K562 (cell line): ENCODE results near the gene OR5AU1. TPM values are rescaled to one million over a fixed set of nuclear protein-coding genes. Genes with fewer than 3 reads are reported as not detected.

Experiments
- ATAC-seq: fragments of 200-7000 bp; cut with Tn5 transposase; 3 replicates; pipeline ENCODE4 v1.9.1; 2020; ENCODE audit warnings: moderate library complexity
- BruUV-seq: library from RNA; stranded (reverse); fragments of 400-500 nt; replicated peaks from 2 replicates; lab custom pipeline; 2021; lab: Mats Ljungman, UMichigan
- CTCF ChIA-PET: fragments of 300-600 bp; formaldehyde crosslinking; extraction: SDS; loops from one replicate; lab custom pipeline; 2021; ENCODE audit warnings: low intra/inter-chr PET ratio; lab: Yijun Ruan, JAX
- POLR2A ChIA-PET: fragments of 300-600, 350-650 bp; sonication (Branson Sonifier 250); formaldehyde crosslinking; extraction: SDS; loops from one replicate; lab custom pipeline; 2021; ENCODE audit warnings: antibody characterized with exemption, inconsistent platforms; lab: Yijun Ruan, JAX
- DNase-seq, 4 experiments: peaks; one replicate each; pipeline versions ENCODE4 v3.0.0 to v3.0.0-alpha.2; 2011 to 2018; ENCODE audit warnings: low spot score in 3 of 4, mixed read lengths in 3 of 4; ENCODE audit errors: extremely low read depth in 1 of 4
- FAIRE-seq: peaks from 2 replicates; lab custom pipeline; 2011; peaks lifted over from hg19 to GRCh38; lab: Jason Lieb, UNC
- H2AFZ ChIP-seq: 2 replicates; pipeline ENCODE4 v1.6.0; 2011; ENCODE audit warnings: low read depth, low read length, control low read depth, inconsistent platforms
- H3K27ac ChIP-seq: fragments of 200-600 bp; 3 replicates; pipeline ENCODE4 v1.8.0; 2011; ENCODE audit warnings: low read depth, mild to moderate bottlenecking, control low read depth, inconsistent platforms, low read length, moderate library complexity, mixed read lengths; ENCODE audit errors: extremely low read depth
- H3K27me3 ChIP-seq, 2 experiments: fragments of 300-600 bp in 1 of 2; 2 replicates in 1 of 2; 3 replicates in 1 of 2; pipeline versions ENCODE4 v1.6.0 to v1.8.0; 2011; ENCODE audit warnings: inconsistent platforms in 2 of 2, low read length in 2 of 2, mild to moderate bottlenecking in 1 of 2, mixed read lengths in 1 of 2, moderate library complexity in 1 of 2; ENCODE audit not compliant: control insufficient read depth in 2 of 2, insufficient read depth in 2 of 2
- H3K36me3 ChIP-seq: fragments of 300-600 bp; 3 replicates; pipeline ENCODE4 v1.8.0; 2011; ENCODE audit warnings: mild to moderate bottlenecking, low read length, inconsistent platforms; ENCODE audit not compliant: control insufficient read depth, insufficient read depth
- H3K4me1 ChIP-seq, 2 experiments: fragments of 200-600 bp in 1 of 2; replicated peaks in 1 of 2; 2 replicates in 1 of 2; 3 replicates in 1 of 2; pipeline versions ENCODE4 v1.5.1 to v1.8.0; 2011; ENCODE audit warnings: inconsistent platforms in 2 of 2, low read length in 2 of 2, mild to moderate bottlenecking in 1 of 2, mixed read lengths in 1 of 2, moderate library complexity in 1 of 2; ENCODE audit not compliant: control insufficient read depth in 2 of 2, insufficient read depth in 2 of 2
- H3K4me2 ChIP-seq: 2 replicates; pipeline ENCODE4 v1.6.1; 2011; ENCODE audit warnings: low read length, control low read depth, inconsistent platforms, mixed read lengths; ENCODE audit not compliant: insufficient read depth
- H3K4me3 ChIP-seq: fragments of 200-600 bp; sonication (generic), shearing (Covaris generic); 2 replicates; pipeline ENCODE4 v1.5.1; 2016; ENCODE audit warnings: control low read depth, inconsistent platforms
- H3K79me2 ChIP-seq: fragments of 200-600 bp; 3 replicates; pipeline ENCODE4 v1.8.0; 2011; ENCODE audit warnings: low read length, inconsistent platforms; ENCODE audit not compliant: control insufficient read depth, insufficient read depth
- H3K9ac ChIP-seq, 2 experiments: 2 replicates each; pipeline versions ENCODE4 v1.6.0 to v1.6.1; 2011; ENCODE audit warnings: low read depth in 2 of 2, low read length in 2 of 2, control low read depth in 1 of 2, inconsistent platforms in 1 of 2, mild to moderate bottlenecking in 1 of 2, mixed read lengths in 1 of 2; ENCODE audit not compliant: insufficient read depth in 1 of 2
- H3K9me1 ChIP-seq: one replicate; pipeline ENCODE4 v1.6.0; 2011; ENCODE audit warnings: inconsistent platforms, mild to moderate bottlenecking, low read length, moderate library complexity; ENCODE audit not compliant: control insufficient read depth, insufficient read depth
- H3K9me3 ChIP-seq: replicated peaks from 2 replicates; pipeline ENCODE4 v1.5.1; 2011; ENCODE audit warnings: low read depth, low read length, inconsistent platforms; ENCODE audit not compliant: control insufficient read depth, insufficient read depth
- H4K20me1 ChIP-seq: replicated peaks from 2 replicates; pipeline ENCODE4 v1.6.1; 2011; ENCODE audit warnings: low read length, inconsistent platforms, mixed read lengths; ENCODE audit not compliant: control insufficient read depth, insufficient read depth
- ARHGAP35 ChIP-seq: fragments of 450-650 bp; IDR thresholded peaks from 2 replicates; pipeline ENCODE4 v1.6.1; 2018; ENCODE audit not compliant: partially characterized antibody
- ELK1 ChIP-seq: sonication (generic); formaldehyde crosslinking; IDR thresholded peaks from 2 replicates; pipeline ENCODE4 v1.8.1; 2022; ENCODE audit warnings: missing genetic modification reagents
- ETV5 ChIP-seq: sonication (generic); formaldehyde crosslinking; IDR thresholded peaks from 2 replicates; pipeline ENCODE4 v1.4.0; 2020; ENCODE audit warnings: low read depth, mild to moderate bottlenecking, missing genetic modification reagents
- HDAC1 ChIP-seq, 2 experiments: fragments of 450-650 bp; IDR thresholded peaks; 2 replicates each; pipeline ENCODE4 v1.6.1; 2016 to 2017; ENCODE audit warnings: inconsistent platforms in 1 of 2, mild to moderate bottlenecking in 1 of 2, moderate library complexity in 1 of 2
- HNRNPL ChIP-seq: fragments of 200-400 bp; formaldehyde crosslinking; IDR thresholded peaks from 2 replicates; pipeline ENCODE4 v1.6.1; 2017; ENCODE audit warnings: low read depth, mild to moderate bottlenecking, low read length
- KLF10 ChIP-seq: fragments of 250-450 bp; sonication (Bioruptor Pico); IDR thresholded peaks from 2 replicates; pipeline ENCODE4 v1.6.1; 2021; ENCODE audit warnings: matching md5 sums
- POLR2A ChIP-seq: fragments of 450-650 bp; conservative IDR thresholded peaks from 2 replicates; pipeline ENCODE4 v1.6.1; 2016
- POU5F1 ChIP-seq: fragments of 150-350 bp; IDR thresholded peaks from 2 replicates; pipeline ENCODE4 v1.6.1; 2014; ENCODE audit warnings: borderline replicate concordance, low read length, low read depth, mild to moderate bottlenecking; ENCODE audit not compliant: partially characterized antibody
- TAF7 ChIP-seq: fragments of 450-650 bp; IDR thresholded peaks from 2 replicates; pipeline ENCODE4 v1.6.1; 2016; ENCODE audit warnings: missing genetic modification characterization, missing compliant biosample characterization
- ZFX ChIP-seq: sonication (generic); formaldehyde crosslinking; IDR thresholded peaks from 2 replicates; pipeline ENCODE4 v1.8.0; 2022; ENCODE audit warnings: mild to moderate bottlenecking, missing genetic modification reagents, moderate library complexity
- ZNF282 ChIP-seq: sonication (generic); formaldehyde crosslinking; IDR thresholded peaks from 2 replicates; pipeline ENCODE4 v1.8.1; 2023; ENCODE audit warnings: missing genetic modification reagents
- ZNF655 ChIP-seq: fragments of 250-450 bp; sonication (Bioruptor Pico); IDR thresholded peaks from 2 replicates; pipeline ENCODE4 v1.5.0; 2021
- ZNF699 ChIP-seq: fragments of 250-450 bp; sonication (Bioruptor Pico); IDR thresholded peaks from 2 replicates; pipeline ENCODE4 v1.8.0; 2021; ENCODE audit warnings: mild to moderate bottlenecking, moderate library complexity; ENCODE audit not compliant: insufficient replicate concordance
- WGBS: fragments of 100-300 bp; shearing (Covaris generic); methylation state at CpG from one replicate; pipeline ENCODE4 v1.1.6; 2016; ENCODE audit warnings: low coverage, mixed read lengths; ENCODE audit not compliant: insufficient coverage; ENCODE audit errors: missing lambda C conversion rate; 5-methylcytosine and 5-hydroxymethylcytosine counted together
- in situ Hi-C: fragments of 300-500 bp; cut with MboI; formaldehyde crosslinking; loops from 4 replicates; pipeline ENCODE4 v1.15.0; 2018; ENCODE audit warnings: inconsistent platforms, mixed read lengths
- intact Hi-C: fragments of 100-400 bp; cut with micrococcal nuclease; formaldehyde crosslinking; loops from 2 replicates; pipeline ENCODE4 v1.14.2; 2022
- polyA plus RNA-seq, 8 experiments: library from polyadenylated mRNA; depleted of rRNA in 4 of 8; stranded (reverse) in 5 of 8; unstranded in 3 of 8; fragments of >200 nt; fragmentation: Nextera tagmentation in 2 of 8; fragmentation: Illumina TruSeq in 1 of 8; extraction: Ambion mirVana in 2 of 8; extraction: Trizol in 1 of 8; gene quantifications; 2 replicates each; pipeline versions ENCODE4 v1.2.1 to v1.2.3, GENCODE V29; 2011 to 2014; ENCODE audit warnings: inconsistent platforms in 1 of 8, missing spikeins in 1 of 8
- total RNA-seq, 7 experiments: library from RNA; depleted of rRNA in 6 of 7; stranded (reverse); fragments of >200 nt in 6 of 7; fragmentation: Illumina TruSeq in 2 of 7; extraction: Trizol in 2 of 7; gene quantifications; 2 replicates each; pipeline versions ENCODE4 v1.2.1 to v1.2.3, GENCODE V29; 2011 to 2021; ENCODE audit warnings: low replicate concordance in 1 of 7

Gene OR5AU1
- total and polyA plus RNA-seq, 9 of the 15 experiments (the other 6 are each of a cell fraction or from before 2014, with no cell fraction given), result not detected

- Histone ChIP-seq H3K27ac (no peak overlapping the region), H3K9ac (no peak overlapping the region), H3K36me3 (no peaks in the 10 kb centered on the region), H3K9me3 (0 out of 2 replicates have a peak, but pooled peaks cover 2% of the 10 kb centered on the region), H3K4me2 (no peak overlapping the region), H4K20me1 (no peaks in the 10 kb centered on the region), H3K79me2 (no peaks in the 10 kb centered on the region), H3K9me1 (no peaks in the 10 kb centered on the region), H3K4me3 (no peak overlapping the region), H3K27me3 (peaks cover 0 to 5% of the 10 kb centered on the region in 2 experiments; a peak in 2 of 5 replicates), H2AFZ (no peak overlapping the region), H3K4me1 (no peaks in the 10 kb centered on the region; a peak in 1 of 5 replicates)
- ChIA-PET POLR2A (no interaction called here), CTCF (interaction anchor here (0.6 kb wide), 1 partner anchor 332 kb away, joined by 3 read pairs; no protein-coding TSS in a partner anchor)
- DNase-seq, result no peak
- no peak for FAIRE-seq
- no TSS peak for BruUV-seq
- no peak for TF ChIP-seq ZNF282 (CRISPR knock-in tag)
- no peak for TF ChIP-seq KLF10 (CRISPR knock-in tag)
- no peak for TF ChIP-seq ZNF699
- no peak for TF ChIP-seq HNRNPL
- TF ChIP-seq ELK1, result no peak
- no peak for TF ChIP-seq ZNF655 (CRISPR knock-in tag)
- TF ChIP-seq ARHGAP35, result no peak
- TF ChIP-seq ETV5 (CRISPR knock-in tag), result no peak
- TF ChIP-seq POU5F1, result no peak
- no peak for TF ChIP-seq POLR2A
- TF ChIP-seq ZFX (CRISPR knock-in tag), result no peak
- no peak for TF ChIP-seq TAF7 (tag)
- no peak for TF ChIP-seq HDAC1 (IDR thresholded peaks at IDR 0.05)
- 6% methylated on average over 2 of the region's 4 CpGs for WGBS
- in situ Hi-C loops, result no loop called here
- ATAC-seq, result no peak
- intact Hi-C loops, result no loop called here
Observed at GRCh38 chr14:21169573-21169972, 13.7 kb upstream of the OR5AU1 start.
